ENCODE data around the gene SAMD7.

DNA sequence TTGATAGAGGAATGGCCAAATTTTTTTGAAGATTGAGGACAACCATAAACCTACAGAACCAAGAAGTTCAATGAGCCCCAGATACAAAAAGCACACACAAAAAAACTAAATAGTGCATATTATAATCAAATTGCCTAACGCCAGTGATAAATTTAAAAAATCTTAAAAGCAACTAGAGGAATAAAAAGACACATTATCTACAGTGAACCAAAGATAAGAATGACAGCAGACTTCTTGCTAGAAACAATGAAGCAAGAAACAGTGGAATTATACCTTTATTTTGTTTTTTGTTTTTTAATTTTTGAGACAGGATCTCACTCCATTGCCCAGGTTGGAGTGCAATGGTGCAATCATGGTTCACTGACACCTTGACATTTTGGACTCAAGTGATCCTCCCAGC lies 9.9 kb upstream of the SAMD7 start:
- TF ChIP-seq, protein P1, sequence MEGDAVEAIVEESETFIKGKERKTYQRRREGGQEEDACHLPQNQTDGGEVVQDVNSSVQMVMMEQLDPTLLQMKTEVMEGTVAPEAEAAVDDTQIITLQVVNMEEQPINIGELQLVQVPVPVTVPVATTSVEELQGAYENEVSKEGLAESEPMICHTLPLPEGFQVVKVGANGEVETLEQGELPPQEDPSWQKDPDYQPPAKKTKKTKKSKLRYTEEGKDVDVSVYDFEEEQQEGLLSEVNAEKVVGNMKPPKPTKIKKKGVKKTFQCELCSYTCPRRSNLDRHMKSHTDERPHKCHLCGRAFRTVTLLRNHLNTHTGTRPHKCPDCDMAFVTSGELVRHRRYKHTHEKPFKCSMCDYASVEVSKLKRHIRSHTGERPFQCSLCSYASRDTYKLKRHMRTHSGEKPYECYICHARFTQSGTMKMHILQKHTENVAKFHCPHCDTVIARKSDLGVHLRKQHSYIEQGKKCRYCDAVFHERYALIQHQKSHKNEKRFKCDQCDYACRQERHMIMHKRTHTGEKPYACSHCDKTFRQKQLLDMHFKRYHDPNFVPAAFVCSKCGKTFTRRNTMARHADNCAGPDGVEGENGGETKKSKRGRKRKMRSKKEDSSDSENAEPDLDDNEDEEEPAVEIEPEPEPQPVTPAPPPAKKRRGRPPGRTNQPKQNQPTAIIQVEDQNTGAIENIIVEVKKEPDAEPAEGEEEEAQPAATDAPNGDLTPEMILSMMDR (IDR thresholded peaks at IDR 0.05): no peak
- TF ChIP-seq POLR2AphosphoS5 (IDR thresholded peaks at IDR 0.05): no peak
